Daoy (cell line): Measurements from ENCODE around the gene OR51F1. TPM values are rescaled to one million over a fixed set of nuclear protein-coding genes. Genes with fewer than 3 reads are reported as not detected.
"Not testable (repeated sequence)": the region's sequence is repeated elsewhere in the genome, so short reads cannot be mapped to it uniquely, and the experiment has no call there.

Experiments used
- DNase-seq: peaks from one replicate; pipeline ENCODE4 v3.0.0-alpha.2; 2015; ENCODE audit warnings: low read depth
- total RNA-seq: library from RNA; depleted of rRNA; stranded (reverse); fragments of >200 nt; shearing (Covaris generic); gene quantifications from 2 replicates; pipeline ENCODE4 v1.2.3, GENCODE V29; 2014; rRNA removed

Gene OR51F1, protein sequence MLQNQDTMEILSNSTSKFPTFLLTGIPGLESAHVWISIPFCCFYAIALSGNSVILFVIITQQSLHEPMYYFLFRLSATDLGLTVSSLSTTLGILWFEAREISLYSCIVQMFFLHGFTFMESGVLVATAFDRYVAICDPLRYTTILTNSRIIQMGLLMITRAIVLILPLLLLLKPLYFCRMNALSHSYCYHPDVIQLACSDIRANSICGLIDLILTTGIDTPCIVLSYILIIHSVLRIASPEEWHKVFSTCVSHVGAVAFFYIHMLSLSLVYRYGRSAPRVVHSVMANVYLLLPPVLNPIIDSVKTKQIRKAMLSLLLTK
- total RNA-seq, result not detected in 2 replicates

DNA sequence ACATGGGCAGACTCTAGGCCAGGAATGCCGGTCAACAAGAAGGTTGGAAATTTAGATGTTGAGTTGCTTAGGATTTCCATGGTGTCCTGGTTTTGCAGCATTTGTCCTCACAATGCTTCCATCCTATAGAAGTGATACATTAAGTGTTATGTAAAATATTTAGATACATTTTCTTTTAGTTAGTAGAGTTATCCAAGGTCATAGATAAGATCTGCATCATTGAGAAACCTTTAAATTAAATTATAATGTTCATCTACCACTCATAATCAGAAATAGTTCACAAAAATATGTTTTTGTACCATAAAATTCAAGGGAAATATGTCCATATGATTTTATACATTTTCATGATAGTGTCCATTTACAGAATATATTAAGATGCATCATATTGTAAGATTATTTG lies at the start of gene OR51F1:
Gene OR51F1, minus strand, starts transcription at position 101 of the 400 bp plus-strand sequence. Its CDS starts 0 bp downstream, at position 101.
- no peak for DNase-seq

GRCh38 chr11:4809246-4809645 lies 39.5 kb upstream of the OR51F1 start:
- no peak for DNase-seq

DNA sequence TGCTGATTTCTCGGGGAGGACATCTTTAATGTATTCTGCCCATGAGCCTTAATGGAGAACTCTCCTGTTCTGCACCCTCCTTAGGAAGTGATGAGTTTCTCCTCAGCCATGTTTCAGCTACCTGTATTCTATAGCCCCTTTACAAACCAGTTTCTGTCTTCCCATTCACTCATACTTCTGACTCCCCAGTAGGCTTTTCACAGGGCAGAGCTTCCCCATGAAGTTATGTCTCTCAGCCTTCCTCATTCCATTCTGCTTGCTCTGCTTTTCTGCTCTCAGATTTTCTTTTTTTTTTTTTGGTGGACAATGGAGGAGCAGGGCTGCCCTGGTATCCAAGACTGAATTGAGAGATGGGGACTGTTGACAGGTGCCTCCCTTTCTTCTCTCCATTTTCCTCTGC lies 38.7 kb upstream of the OR51F1 start:
- DNase-seq, result no peak

- DNase-seq, result no peak
Measured at GRCh38 chr11:4804280-4804679, 34.5 kb upstream of the OR51F1 start, which contains the start of gene OR52R1. Gene OR52R1 (minus strand): TSS chr11:4804380. CDS start chr11:4804380, 0 bp downstream.

DNA sequence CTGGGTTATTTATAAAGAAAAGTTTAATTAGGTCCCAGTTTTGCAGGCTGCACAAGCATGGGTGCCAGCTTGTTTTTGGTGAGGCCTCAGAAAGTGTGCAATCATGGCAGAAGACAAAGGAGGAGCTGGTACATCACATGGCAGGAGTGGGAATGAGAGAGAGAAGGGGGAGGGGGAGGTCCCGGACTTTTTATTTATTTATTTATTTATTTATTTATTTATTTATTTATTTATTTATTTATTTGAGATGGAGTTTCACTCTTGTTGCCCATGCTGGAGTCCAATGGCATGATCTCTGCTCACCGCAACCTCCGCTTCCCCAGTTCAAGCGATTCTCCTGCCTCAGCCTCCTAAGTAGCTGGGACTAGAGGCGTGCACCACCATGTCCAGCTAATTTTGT lies 31.6 kb upstream of the OR51F1 start:
- not testable (repeated sequence) for DNase-seq

- DNase-seq, result no peak
Measured at GRCh38 chr11:4798427-4799183, 28.9 kb upstream of the OR51F1 start.

GRCh38 chr11:4797206-4797605 lies 27.5 kb upstream of the OR51F1 start:
- no peak for DNase-seq

- DNase-seq, result no peak
Measured at GRCh38 chr11:4782454-4782853, 12.7 kb upstream of the OR51F1 start.

DNA sequence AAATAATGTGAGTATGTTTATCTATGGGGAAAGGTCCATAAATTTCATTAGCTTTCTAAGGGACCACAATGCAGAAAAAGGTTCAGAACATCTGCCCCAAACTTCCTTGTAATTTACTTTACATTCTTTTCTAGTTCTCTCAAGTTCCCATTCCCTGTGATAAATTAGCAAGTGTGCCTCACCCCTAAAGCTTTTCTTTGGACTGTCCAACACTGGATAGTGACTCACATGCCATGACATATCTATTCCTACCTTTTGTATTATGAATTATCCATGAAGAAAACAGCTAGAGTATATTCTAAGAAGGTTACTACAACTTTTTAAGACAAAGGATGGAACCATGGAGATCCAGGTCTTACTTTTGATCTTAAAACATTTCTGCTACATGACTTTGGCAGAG lies 1.6 kb downstream of the OR51F1 start:
- no peak for DNase-seq

- DNase-seq, result no peak
Measured at GRCh38 chr11:4766420-4767043, 3.2 kb downstream of the OR51F1 start.

- DNase-seq, result no peak
Measured at GRCh38 chr11:4763096-4763495, 6.6 kb downstream of the OR51F1 start.

DNA sequence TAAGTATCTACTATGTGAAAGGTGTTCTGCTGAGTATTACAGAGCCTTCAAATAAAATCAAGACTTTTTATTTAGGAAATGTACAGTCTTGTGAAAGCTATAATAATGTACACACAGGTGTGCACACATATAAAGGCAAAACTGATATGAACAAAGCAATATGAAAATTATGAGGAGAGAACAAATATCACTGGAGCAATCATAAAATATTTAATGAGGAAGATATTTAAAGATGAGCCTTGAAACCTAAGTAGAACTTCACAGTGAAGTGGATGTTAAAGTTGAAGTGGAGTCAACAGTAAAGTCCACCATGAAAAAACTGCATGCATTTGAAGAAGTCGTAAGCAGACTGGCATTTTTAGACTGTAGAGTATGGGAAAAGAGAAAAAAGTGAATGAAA lies 18.5 kb downstream of the OR51F1 start:
- DNase-seq, result no peak

DNA sequence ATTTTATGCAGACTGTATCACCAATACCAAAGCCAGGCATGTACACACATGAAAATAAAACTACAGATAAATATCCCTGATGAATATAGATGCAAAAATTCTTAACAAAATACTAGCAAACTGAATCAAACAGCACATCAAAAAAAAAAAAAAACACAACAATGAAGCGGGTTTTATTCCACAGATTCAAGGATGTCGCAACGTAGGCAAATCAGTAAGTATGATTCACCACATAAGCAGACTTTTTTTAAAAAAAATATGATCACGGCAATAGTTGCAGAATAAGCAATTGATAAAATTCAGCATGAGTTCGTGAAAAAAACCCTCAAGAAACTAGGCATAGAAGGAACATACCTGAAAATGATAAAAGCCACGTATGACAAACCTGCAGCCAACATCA lies 21.3 kb downstream of the OR51F1 start:
- no peak for DNase-seq

- no peak for DNase-seq
Measured at GRCh38 chr11:4740735-4741134, 29.0 kb downstream of the OR51F1 start.

GRCh38 chr11:4727171-4727570 lies 42.6 kb downstream of the OR51F1 start:
- no peak for DNase-seq

GRCh38 chr11:4722616-4723534 lies 46.9 kb downstream of the OR51F1 start:
- DNase-seq, result peak; percentile 6

Other genes starting within 250 kb of the OR51F1 start
- gene OR52M1, start 224.7 kb downstream of the OR51F1 start, total RNA-seq, result not detected in 2 replicates
- not detected in 2 replicates for gene OR52I2, start 188.2 kb downstream of the OR51F1 start, total RNA-seq
- not detected in 2 replicates for gene OR52I1, start 175.9 kb downstream of the OR51F1 start, total RNA-seq
- 5.4 and 9.6 TPM in 2 replicates for gene TRIM68, start 161.7 kb downstream of the OR51F1 start, total RNA-seq
- not detected in 2 replicates for gene OR51D1, start 132.5 kb downstream of the OR51F1 start, total RNA-seq
- not detected in 2 replicates for gene OR51E1, start 126.0 kb downstream of the OR51F1 start, total RNA-seq
- 0.06 TPM in 1 of 2 replicates, not detected in the other for gene OR51E2, start 72.1 kb downstream of the OR51F1 start, total RNA-seq
- gene MMP26, start 65.2 kb downstream of the OR51F1 start, total RNA-seq, result not detected in 2 replicates
- gene OR52R1, start 34.4 kb upstream of the OR51F1 start, total RNA-seq, result not detected in 2 replicates
- not detected in 2 replicates for gene OR51F2, start 51.4 kb upstream of the OR51F1 start, total RNA-seq
- not detected in 2 replicates for gene OR51S1, start 79.3 kb upstream of the OR51F1 start, total RNA-seq
- not detected in 2 replicates for gene OR51T1, start 112.0 kb upstream of the OR51F1 start, total RNA-seq
- not detected in 2 replicates for gene OR51A7, start 133.8 kb upstream of the OR51F1 start, total RNA-seq
- gene OR51G2, start 149.4 kb upstream of the OR51F1 start, total RNA-seq, result not detected in 2 replicates
- gene OR51G1, start 154.4 kb upstream of the OR51F1 start, total RNA-seq, result not detected in 2 replicates
- not detected in 2 replicates for gene OR51A4, start 177.7 kb upstream of the OR51F1 start, total RNA-seq
- gene OR51A2, start 185.8 kb upstream of the OR51F1 start, total RNA-seq, result not detected in 2 replicates
- gene OR51L1, start 224.9 kb upstream of the OR51F1 start, total RNA-seq, result not detected in 2 replicates